Measurements from ENCODE around the gene WDR54. TPM values are rescaled to one million over a fixed set of nuclear protein-coding genes. Genes with fewer than 3 reads are reported as not detected.
"Not testable (repeated sequence)": the region's sequence is repeated elsewhere in the genome, so short reads cannot be mapped to it uniquely, and the experiment has no call there.

The WDR54 gene
- polyA plus RNA-seq, 5 donors = 28.5 to 40.4 (median 36.6) TPM

DNA sequence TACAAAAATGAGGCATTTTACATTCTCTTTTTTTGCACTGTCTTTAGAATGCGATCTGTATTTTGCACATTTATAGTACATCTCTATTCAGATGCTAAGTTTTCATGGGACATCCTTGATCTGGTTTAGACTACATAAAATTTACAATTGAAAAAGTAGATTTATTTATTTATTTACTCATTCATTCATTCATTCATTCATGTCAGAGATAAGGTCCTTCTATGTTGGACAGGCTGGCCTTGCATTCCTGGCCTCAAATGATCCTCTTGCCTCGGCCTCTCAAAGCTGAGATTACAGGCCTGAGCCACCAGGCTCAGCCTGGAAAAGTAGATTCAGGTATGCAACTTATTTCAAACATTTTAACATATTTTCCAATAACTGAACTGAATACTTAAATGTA is 25.4 kb upstream of the WDR54 start:
- DNase-seq = no peak

DNA sequence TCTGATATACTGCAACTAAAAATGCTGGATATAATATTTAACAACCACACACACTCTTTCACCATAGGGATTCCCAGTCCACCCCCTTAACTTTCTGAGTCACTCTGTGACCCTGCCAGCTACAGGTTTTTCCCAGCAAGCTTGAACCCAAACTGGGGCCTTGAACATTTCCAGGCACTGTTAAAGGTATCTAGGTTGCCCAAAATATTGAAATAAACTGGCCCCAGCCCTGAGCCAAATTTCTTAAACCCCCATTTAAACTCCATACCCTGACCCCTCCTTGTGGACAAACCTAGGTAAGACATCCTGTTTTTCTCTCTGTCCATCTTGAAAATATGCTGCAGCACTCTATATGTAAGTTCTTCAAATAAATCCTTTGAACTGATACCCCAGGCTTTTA is 21.7 kb upstream of the WDR54 start:
- DNase-seq = no peak

DNA sequence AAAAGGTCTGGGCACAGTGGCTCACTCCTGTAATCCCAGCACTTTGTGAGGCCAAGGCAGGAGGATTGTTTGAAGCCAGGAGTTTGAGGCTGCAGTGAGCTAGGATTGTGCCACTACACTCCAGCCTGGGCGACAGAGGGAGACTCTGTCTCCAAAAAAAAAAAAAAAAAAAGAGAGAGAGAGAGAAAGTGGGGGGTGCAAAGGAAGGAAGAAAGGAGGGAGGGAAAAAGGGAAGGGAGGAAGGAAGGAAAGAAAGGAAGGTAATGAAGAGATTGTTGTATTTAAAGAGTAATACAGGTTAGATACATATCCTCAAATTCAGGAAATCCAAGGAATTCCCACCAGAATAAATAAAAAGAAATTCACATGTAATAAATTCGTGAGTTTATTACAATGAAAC is 19.6 kb upstream of the WDR54 start:
- DNase-seq = no peak

DNA sequence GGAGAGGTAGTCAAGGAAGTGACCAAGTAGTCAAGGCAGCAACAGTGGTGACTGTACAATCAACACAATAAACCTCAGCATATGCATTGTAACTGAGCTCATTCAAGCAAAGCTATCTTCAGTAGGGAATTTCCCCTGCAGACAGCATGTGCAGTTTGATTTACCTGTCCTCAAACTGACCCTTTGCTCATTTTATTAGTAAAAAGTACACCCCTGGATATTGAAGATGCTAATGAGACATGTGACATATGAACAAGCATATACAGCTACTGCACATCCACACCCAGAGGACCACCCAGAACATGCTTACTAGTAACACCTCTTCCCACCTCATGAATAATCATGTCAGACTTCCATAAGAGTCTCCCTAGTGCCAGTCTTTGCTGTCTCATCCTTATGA is 15.5 kb upstream of the WDR54 start:
- DNase-seq = no peak

DNA sequence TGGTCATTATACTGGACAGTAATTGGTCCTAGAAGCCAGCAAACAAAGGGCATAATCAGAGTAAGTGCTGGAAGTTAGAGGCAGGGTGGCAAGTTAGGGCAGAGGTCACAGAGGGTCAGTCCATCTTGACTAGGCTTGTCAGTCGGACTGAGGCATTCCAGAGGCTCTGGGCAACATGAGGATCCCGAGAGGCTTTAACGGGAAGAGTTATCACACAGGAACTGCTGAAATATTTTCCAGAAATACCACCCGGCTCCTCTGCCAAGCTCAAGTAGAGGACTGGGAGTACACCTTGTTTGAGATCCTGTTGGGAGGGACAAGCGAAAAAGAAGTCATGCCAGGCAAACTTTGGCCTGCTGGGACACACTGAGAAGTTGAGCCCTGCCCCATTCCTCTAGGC is 13.8 kb upstream of the WDR54 start:
- no peak for DNase-seq

DNA sequence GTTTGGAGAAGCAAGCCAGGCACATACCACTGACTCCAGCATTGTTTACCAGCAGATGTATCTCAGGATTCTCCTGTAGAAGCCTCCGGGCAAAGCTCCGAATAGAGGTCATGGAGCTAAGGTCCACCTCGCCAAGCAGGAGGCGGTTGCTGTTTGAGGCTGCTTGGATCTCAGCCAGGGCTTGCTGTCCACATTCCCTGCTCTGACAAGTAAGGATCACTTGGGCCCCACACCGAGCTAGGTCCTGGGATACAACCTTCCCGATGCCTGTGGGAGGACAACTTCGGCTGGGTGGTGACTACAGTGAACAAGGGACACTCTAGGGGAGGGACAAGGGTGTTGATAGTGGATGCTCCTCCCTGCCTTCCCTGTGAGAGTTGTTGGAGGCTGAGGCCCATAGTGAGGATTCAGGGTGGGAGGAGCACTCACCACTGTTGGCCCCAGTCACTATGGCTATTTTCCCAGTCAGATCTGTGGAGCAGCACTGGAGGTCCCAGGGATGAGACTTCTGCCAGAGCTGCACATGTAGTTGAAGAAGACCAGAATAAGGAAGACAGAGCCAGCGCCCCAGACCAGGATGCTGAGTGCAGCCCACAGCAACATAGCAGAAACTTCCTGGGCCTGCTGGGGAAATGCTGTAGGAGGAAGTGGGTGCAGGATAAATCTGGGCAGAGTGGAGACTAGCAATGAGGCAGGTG is 8.4 kb upstream of the WDR54 start:
- no peak for DNase-seq

DNA sequence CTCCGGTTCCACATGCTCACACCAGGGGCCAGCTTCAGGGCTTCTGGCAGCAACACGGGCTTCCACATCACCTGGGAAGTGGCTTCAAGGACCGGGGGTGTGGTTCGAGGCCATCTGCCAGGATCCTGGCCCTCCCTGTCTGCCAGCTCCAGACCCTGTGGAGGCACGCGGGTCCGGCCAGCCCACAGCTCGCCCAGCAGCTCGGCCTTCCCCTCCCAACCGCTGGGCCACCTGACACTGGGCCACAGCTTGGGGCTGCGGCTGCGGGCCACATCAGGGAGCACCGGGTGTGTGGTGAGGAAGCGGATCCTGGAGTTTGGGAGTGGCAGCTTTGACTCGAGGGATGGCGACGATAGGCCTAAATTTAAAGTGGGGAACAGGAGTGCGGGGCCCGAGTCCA is 7.1 kb upstream of the WDR54 start:
- no peak for DNase-seq

DNA sequence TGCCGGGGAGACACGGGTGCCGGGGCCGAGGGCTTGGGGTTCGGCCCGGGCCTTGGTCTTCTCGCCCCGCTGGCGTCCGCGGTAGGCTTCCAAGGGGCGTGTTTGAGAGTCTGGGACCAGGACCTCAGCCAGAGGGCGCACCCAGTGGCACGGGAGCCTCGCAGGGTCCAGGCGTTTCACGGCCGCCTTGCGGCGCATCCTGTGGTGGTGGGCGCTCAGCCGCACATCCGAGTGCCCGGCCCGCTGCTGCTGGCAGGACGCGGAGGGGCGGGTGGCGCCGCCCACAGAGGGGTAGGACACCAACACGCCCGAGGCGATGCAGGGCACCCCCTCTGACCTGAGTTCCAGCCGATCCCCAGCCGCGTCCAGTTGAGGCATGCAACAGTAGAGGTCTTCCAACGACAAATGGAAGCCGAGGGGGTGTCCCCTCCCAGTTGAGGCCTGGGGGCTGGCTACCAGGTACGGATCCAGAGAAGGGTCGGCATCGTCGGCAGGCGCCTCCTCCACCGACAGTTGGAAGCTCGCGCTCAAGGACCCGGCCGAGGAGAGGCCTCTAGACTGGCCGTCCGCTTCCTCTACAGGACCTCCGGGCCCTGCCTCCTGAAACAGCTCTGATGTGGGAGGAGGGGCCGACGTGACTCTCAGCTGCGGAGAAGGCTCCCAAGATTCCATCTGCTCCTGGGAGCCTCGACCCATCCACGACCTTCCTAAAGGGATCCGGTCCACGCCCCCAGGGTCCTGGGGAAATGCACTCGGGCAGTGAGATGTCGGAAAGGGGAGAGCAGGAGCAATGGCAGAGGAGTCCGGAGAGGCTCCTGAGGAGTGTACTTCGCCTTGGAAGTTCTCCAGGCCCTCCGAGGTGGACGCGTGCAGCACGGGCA is 6.4 kb upstream of the WDR54 start:
- peak; percentile 52 to 60 for DNase-seq

DNA sequence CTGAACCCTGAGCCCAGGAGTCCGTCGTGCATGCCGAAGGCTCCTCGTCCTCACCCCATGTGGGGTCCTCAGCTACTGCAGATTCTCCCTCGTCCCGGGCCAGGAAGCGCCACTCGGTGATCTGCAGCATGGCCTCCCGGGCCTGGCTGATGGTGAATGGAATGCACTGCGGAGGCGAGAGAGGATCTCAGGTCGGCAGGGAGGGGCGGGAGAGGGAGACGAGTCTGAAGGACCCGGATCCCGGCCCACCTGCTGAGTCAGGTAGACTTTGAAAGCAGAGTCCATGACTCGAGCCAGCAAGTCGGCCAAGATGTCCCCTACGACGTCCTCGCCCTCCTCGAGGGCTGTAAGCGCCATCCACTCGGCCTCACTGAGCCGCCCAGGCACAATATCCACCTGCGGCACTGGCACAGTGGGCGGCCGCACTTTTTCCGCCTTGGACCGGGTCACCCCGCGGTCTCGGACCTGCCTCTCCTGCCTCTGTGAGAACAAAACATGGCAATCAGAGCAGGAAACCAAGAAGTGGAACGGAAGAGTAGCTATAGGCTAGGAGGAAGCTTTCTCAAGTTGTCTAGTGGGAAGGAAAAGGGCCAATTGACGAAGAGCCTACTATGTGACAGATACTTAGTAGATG is 5.7 kb upstream of the WDR54 start:
- DNase-seq = no peak

DNA sequence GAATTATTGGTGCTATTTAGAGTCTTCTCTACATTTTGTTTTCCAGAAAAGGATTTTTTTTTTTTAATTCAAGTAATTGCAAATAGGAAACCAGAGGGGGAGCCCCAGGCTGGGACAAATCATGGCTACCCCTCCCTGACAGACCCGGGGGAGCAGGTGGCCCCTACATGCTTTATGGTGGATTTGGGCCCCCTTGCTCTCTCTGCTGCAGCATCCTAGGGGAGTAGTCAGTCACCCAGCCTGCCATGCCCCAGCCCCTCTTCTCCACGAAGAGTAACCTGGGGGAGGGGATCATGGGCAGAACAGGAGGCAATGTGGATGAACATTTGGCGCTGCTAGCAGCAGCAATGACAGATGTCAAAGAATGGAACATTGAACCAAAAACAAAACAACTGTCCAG is 4.8 kb upstream of the WDR54 start:
- no peak for DNase-seq

DNA sequence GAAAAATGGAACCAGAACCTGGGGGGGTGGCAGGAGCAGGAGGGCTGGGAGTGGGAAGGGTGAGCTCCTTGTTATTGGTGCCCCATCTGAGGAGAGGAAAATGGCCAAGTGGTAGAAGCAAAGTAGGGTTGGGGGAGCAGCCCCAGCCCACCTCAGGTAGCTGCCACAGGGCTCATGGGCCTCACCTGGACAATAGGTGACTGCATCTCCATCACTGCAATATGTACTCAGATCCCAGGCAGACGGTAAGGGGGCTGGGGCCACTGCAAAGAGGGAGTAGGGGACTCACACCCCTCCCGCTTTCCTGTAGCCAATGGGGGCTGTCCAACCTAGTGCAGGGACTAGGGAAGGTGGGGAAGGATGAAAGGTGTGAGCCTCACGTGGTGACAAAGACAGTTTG is 4.3 kb upstream of the WDR54 start:
- no peak for DNase-seq

DNA sequence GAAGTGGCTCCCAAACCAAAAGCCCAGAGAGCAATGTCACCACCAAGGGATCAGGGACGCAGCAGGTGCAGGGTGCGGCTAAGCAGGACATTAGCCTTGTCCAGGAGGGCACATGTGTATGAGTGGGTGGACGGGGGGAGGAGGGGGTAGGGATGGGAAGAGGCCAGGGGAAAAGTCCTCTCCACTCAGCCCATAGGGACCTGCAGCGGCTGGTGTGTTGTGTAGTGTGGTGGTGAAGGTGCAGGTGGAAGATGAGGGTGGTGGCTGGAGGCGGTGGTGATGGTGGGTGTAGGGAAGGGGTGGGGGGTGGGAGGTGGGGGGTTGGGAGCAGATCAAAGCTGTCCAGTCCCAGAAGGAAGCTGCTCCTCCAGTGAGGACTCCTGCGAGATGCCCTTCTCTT is 3.8 kb upstream of the WDR54 start:
- no peak for DNase-seq

DNA sequence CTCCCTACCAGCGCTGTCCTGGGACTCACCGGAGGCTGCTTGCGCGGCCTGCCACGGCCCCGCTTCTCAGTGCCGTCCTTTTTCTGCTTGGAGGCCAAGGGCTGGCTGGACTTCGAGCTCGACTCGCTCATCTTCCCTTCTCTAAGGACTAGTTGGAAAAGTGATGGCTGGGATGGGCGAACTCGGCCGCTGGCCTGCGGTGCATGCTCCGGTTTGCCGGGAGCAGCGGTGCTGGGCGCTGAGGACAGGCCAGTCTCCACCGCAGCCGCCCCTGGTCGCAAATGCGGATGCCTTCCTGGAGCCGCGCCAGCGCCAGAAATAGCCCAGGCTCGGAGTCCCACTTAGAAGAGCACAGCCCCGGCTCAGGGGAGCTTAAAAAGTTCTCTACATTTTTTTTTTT is 3.2 kb upstream of the WDR54 start:
- no peak for DNase-seq

DNA sequence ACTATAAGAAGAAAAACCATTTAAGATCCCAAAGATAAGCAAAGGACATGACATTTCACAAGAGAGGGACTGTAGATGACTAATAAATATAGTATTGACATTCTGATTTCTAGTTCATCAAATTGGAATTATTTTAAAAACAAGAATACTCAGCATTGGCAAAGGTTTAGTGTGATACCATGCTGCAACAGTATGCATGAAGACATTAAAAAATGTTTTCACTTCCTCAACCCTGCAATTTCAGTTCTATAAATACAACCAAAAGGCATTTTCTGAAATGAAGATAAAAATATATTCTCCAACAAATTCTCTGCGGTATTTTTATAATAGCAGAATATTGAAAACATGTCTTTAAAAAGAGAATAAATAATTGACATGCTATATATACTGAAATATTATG is 2.2 kb upstream of the WDR54 start:
- no peak for DNase-seq

DNA sequence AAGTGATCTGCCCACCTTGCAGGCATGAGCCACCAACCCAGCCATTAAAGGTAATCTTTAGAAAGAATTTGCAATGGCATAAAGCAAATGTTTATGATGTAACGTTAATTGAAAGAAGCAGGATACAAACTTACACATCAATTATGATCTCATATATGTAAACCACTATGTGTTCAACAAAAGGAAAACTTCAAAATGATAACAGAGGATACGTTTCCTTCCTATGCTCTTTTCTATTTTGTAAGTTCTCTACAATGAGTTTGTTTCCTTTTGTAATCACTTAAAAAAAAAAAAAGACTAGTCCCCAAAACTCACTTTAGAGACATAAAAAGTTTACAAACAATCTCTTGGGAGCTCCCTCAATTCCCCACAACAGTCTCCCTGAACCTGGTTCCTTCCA is 1.5 kb upstream of the WDR54 start:
- DNase-seq = no peak

DNA sequence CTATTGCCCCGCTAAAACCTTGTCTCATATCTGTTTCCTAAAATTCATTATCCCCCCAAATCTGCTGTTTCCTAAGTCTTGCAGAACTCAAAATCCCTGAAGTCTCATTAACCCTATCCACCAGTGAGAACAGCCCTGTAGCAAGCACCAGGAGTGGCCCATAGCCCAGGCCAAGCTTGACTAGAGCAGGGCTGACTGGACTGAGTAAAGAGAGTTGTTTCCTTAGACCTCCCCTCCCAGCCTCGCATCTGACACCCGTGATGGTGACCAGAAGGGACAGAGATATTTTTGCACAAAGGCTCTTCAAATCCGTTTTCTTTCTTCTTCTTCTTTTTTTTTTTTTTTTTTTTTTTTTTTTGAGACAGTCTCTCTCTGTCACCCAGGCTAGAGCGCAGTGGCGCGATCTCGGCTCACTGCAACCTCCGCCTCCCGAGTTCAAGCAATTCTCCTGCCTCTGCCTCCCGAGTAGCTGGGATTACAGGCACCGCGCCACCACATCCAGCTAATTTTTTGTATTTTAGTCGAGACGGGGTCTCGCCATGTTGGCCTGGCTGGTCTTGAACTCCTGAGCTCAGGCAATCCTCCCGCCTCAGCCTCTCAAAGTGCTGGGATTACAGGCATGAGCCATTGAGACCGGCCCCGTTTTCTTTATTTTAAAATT is 957 bp upstream of the WDR54 start:
- not testable (repeated sequence) for DNase-seq

DNA sequence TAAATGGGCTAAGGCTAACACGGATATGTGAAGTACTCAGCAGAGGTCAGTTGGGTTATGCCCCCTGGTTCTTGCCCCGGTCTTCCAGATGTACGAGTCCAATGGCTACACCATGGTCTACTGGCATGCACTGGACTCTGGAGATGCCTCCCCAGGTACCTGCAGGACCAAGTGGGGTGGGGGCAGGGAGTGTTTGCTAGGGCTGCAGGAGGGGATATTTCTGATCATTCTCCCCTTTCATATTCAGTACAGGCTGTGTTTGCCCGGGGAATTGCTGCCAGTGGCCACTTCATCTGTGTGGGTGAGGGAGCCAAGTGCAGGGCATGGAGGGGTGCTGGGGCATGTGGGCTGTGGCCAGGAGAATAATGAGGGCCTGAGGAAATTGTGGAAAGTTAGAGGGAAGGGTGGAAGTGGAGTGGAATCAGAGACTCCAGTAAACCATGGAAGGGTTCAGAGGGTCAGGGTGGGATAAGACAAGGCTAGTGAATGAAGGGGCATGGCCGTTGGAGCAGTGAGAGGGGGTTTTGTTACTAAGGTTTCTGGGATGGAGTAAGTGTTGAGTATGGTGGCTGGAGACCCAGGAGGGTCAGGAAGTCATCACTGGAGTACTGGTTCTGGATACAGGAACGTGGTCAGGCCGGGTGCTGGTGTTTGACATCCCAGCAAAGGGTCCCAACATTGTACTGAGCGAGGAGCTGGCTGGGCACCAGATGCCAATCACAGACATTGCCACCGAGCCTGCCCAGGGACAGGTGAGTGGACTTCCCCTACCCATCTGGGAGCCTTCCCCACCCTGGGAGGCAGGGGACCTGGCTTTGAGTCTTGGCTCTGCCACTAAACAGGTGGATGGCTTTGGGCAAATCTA is 1.9 kb downstream of the WDR54 start:
- DNase-seq = no peak

DNA sequence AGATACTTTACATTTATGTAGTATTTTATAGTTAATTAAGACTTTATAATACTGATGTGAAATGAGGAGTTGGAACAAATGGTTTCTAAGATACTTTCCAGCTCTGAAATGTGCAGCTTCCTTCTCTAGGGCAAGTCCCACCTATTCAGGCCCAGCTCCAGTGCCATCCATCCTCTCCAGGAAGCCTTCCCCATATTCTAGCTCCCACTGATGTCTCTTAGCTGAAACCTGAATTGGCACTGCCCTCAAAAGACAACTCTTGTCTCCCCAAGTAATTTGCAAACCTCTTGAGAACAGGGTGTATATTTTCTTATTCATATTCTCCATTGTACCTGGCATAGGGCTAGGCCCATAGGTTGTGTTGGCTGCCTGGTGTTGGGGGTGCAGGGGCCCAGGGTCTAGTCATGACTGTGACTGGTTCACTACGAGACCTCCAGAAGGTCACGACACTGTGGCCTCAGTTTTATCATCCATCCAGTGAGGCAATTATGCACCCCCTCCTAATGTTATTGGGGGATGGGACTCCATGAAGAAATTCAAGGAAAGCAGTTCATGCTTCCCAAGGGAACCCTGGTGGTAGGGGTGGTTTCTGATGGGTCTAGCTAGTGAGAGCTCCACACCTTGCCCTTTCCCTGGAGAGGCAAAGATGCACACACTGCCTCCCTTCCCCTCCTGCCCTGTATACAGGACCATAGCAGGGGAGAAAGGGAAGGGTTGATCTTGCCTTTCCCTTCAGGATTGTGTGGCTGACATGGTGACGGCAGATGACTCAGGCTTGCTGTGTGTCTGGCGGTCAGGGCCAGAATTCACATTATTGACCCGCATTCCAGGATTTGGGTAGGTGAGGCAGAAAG is 2.8 kb downstream of the WDR54 start:
- no peak for DNase-seq

DNA sequence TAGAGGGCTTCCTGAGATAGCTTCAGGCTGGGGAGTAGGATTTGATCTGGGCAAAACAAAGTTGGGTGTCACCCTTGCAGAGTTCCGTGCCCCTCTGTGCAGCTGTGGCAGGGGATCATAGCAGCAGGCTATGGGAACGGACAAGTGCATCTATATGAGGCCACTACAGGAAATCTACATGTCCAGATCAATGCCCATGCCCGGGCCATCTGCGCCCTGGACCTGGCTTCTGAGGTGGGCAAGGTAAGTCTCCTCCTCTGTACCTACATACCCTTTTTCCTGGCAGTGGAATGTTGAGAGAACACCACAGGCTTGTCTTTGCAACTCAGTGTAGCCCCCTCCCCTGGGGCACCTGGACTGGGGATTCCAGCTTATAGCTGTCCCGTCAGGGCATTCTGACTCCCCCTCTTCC is 3.5 kb downstream of the WDR54 start:
- no peak for DNase-seq

DNA sequence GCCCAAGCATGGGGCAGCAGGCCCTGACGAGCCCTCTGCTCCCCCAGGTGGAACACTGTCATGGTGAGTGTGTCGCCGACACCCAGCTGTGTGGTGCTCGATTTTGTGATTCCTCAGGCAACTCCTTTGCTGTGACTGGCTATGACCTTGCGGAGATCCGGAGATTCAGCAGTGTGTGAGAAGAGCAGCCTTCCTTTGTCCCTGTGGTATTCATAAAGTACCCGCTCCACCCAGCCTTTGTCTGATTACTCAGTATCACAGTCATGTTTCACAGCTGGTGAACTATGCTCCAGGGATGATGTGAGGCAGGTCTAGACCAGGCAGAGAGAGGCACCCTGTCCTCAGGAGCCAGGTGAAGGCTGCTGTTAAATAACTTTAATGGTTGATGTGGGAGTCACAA is 4.0 kb downstream of the WDR54 start:
- DNase-seq = no peak
